HG02981 (cell line): Measurements from ENCODE around the gene ICE2.

Source experiments
- ATAC-seq: cut with Tn5 transposase; IDR thresholded peaks from one replicate; pipeline ENCODE4 v1.9.1; 2021; ENCODE audit warnings: mild to moderate bottlenecking, moderate library complexity; ENCODE audit not compliant: unreplicated experiment

The ICE2 gene

DNA sequence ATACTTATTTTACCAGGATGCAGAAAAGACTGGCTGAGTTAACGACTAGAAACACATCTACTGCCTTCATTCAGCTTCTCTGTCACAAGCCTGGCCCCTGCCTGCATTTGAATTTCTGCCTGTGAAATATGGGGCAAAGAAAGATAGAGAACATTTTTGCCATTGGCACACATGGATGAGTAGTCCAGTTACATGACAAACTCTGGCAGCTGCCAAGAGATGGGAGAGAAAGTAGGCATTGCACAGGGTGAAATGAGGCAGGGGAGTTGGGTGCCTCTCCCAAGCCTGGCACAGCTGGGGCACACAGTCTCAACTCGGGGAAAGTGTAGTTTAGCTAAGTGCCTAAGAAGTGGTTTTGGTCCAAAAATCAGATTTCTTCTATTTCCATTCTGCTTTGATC lies 105.2 kb downstream of the ICE2 start:
- ATAC-seq = no peak

DNA sequence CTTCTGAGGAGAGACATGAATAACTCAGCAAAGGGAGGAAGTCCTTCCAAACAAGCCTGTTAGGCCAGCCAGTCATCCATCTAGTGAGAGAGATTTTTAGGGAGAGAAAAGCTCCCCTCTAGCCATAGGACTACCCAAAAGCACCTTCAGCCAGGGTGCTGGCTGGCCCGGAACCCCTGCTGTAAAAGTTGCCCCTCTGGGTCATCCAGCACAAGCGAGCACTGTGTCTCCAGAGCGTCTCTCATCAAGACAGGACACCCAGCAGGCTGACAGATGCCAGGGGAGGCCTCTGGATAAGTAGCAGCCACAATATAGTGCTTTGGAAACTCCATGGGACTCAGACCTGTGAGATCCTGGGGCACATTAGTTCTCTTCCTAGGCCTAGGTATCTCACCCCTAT lies 105.6 kb downstream of the ICE2 start:
- no peak for ATAC-seq

DNA sequence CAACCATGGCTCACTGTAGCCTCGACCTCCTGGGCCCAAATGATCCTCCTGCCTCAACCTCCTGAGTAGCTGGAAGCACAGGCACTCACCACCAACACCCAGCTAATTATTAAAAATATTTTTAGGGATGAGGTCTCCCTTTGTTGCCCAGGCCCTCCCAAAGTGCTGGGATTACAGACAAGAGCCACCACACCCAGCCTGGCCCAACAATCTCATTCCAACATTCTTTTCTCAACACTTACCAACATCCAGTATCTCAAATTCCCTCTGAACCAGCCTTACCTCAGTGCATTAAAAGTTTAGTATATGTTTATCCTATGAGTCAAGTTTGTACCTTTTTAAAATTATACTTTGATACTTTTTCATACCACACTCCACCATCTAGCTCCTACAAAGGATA lies 106.2 kb downstream of the ICE2 start:
- no peak for ATAC-seq

DNA sequence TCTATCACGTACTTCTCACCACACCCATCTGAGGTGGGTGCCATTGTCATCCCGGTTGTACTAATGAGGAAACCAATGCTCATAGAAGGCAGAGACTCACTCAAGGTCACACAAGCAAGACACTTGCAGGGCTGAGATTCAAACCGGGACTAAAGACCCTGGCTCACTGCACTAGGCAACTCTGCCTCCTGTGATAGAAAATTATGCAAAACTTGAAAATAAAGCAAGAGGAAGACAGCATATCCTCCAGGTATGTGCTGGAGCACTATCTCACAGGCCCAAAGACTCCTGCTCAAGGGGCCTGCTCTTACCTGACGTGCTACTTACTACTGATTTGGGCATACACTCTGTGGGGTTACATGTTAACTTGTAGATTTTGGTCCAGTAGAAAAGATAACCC lies 106.7 kb downstream of the ICE2 start:
- ATAC-seq = no peak

DNA sequence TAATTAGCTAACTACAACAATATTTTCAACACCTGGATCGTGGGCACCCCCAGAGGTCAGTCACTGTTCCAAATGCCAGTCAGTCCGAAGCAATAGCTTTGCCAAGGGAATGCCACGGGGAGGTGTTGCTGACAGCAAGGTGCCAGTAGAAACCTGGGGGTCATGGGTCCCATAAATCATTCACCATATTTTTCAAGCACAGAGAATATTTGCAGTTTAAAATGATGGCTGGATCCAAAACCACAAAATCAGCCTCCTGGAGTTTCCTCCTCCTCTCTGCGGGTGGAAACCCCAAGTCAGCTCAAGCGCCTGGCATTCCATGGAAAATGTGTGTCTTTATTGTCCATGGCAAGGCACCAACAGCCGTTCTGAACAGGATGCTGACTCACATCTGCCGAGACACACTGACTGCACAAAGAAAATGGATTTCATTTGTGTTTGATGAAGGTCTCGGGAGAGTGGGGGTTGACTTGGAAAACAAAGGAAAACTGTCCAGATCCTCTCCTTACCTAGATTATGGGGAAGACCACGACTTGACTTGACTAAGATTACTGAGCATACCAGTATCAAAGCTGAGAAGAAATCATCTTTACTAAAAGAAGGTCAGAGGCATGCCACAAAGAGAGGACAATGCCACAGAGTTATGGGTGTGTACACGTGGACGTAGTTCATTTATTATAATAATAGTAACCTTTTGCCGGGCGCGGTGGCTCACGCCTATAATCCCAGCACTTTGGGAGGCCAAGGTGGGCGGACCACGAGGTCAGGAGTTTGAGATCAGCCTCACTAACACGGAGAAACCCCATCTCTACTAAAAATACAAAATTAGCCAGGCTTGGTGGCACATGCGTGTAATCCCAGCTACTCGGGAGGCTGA lies 107.5 kb downstream of the ICE2 start:
- no peak for ATAC-seq

DNA sequence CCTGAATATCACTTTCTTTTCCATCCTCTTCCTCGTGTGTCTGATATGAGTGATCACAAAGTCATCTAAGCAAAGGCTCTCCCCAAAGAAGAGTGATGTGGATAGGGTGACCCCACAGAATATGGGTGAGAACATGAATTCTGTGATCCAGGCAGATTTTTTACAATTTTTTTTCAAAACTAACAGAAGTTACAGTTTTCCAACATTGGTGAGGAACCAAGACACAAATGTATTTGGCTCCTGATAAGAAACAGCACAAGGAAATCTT lies 108.1 kb downstream of the ICE2 start:
- no peak for ATAC-seq

DNA sequence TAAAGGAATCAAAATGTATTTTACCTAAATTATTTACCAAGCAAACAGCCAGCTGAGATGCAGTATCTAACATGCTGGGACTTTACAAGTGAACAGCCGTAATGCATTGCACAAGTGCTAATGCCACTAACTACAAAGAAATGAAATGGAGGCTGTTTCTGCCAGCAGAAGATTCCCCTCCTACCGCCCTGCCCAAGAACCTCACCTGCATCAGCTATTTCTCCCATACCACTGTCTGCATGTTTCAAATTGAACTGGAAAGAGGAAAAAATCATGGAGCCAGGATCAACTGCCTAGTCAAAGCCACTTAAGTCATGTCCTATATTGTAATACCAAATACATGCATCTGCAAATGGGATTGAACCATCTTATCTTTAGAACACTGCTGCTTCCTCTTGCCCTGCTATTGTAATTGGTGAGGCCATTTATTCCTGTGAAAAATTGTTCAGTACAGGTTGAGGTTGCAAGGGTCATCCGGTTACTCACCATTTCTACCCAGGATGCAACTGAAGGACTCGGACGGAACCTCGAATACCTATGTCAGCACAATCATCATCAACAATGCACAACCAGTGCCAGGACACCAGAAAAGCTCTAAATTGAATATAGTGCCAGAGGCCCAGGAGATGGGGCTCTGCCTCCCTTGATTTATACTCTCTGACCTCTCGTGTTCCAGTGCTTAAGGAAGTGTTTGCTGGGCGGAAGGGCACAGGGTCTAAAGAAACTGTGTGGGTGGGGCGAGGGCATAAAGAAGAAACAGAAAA lies 108.7 kb downstream of the ICE2 start:
- no peak for ATAC-seq

DNA sequence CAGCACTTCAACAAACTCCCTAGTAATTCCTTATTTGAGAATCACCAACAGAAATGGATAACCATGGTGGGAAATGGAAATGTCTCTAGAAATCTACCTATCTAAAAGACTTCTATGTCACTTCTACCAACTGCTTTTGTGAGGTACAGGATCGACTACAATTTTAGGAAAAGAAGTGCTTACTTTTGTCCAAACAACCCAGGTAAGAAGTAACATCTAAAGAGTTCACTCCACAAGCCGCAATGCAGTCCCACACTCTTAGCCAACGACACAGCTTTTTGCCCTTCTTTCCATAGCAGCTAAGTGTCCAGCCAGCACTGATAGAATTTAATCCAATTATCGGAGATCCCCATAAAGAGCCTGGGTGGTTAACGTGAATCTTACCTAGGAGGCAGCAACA lies 109.2 kb downstream of the ICE2 start:
- ATAC-seq = no peak
